Stimulated activated CD4-positive, alpha-beta T cell treated with anti-CD3 and anti-CD28 coated beads, Interleukin-1b, Interleukin-23, amount 100 ng/mL, for 4 hours (primary cell): ENCODE results near the gene NCKAP5.

Experiments
- DNase-seq, 2 donors: peaks; one replicate each; pipeline ENCODE4 v3.0.0-alpha.2; 2020; ENCODE audit warnings: low read depth in 2 of 2

The NCKAP5 gene

GRCh38 chr2:132632000-132632649 is 936.1 kb downstream of the NCKAP5 start:
- no peak for DNase-seq

DNA sequence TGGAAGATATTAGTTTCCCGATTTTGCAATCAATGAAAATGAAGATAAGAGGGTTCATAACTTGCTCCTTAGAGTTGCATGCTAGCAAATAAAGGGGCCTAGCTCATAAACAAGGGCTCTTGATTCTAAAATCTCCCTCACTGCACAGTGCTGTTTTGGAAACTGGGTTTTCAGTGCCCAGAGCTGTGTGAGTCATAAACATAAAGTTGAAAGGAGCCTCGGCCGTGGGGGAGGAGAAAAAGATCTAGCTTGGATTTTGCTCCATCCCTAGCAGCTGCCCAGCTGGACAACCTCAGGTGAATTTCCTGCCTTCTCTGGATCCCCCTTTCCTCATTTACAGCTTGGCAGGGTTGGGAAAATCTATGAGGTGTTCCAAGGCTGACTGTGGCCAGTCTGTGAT is 940.7 kb downstream of the NCKAP5 start:
- no peak for DNase-seq

DNA sequence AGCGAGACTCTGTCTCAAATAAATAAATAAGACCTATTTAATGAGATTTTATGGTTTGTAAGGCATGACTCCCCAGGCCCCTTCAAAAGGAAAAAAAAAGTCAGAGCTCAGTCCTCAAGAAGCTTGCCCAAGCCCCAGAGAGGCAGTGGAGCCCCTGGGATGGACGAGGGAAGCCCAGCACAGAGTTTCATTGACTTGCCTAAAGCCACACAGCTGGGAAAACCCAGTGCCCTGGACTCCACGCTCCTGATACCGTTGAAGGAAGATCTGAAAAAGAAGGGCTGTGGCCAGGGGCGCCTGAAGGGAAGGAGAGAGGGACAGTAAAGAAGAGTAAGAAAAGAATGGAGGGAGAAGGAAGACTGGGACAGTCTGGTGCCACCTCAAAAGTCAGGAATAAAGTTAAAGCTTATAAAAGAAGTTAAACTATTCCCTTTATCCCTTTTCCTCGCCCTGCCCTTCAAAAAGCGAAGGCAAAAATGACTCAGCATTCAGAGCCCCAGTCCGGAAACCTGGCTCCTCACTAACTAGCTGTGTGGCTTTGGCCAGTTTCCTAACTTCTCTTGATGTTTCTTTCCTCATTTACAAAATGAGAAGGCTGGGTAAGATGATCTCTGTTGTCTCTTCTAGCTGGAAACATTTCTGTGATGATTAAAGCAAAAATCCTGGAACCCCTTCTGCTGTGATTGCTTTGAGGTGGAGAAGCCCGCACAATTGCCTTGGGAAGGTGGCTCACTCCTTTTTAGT is 945.0 kb downstream of the NCKAP5 start:
- DNase-seq, result no peak
